Measurements from ENCODE around the gene MTIF2.
A peak's percentile ranks its signal among the peaks of the same experiment; 100 is the strongest.
"Not testable (repeated sequence)": the region's sequence is repeated elsewhere in the genome, so short reads cannot be mapped to it uniquely, and the experiment has no call there.

The MTIF2 gene

GRCh38 chr2:55268907-55269644, at the start of gene MTIF2:
TSS of gene MTIF2 (minus strand) at chr2:55269231. CDS start at chr2:55263858, 5,373 bp downstream.
- DNase-seq (ENCODE audit: low read depth in 2 of 2), result peak; percentile 68 to 74

- no peak for DNase-seq (ENCODE audit: low read depth in 2 of 2)
These were observed 46.0 kb upstream of the MTIF2 start for GRCh38 chr2:55314985-55315384.

DNA sequence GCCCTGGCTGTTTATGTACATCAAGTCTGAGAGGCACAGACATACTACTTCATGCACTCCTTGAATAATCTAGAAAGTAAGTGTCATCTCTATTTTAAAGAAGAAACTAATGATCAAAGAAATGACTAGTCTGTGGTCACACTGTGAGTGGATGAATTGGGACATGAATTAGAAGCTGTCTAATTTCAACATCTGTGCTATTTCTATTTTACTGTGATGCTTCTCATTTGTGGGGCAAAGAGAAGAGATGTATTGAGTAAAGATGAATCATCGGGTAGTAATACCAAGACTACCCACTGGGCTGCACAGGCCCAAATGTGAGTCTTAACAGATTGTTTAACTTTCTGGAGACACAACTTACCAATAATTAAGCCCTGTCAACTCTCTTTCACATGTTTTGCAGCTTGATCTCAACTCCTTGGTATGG, 42.4 kb upstream of the MTIF2 start:
- DNase-seq (ENCODE audit: low read depth in 2 of 2), result no peak

GRCh38 chr2:55309446-55309845, 40.4 kb upstream of the MTIF2 start:
- DNase-seq (ENCODE audit: low read depth in 2 of 2), result no peak

- DNase-seq (ENCODE audit: low read depth in 2 of 2), result no peak
These were observed 33.2 kb upstream of the MTIF2 start for GRCh38 chr2:55302241-55302640.

DNA sequence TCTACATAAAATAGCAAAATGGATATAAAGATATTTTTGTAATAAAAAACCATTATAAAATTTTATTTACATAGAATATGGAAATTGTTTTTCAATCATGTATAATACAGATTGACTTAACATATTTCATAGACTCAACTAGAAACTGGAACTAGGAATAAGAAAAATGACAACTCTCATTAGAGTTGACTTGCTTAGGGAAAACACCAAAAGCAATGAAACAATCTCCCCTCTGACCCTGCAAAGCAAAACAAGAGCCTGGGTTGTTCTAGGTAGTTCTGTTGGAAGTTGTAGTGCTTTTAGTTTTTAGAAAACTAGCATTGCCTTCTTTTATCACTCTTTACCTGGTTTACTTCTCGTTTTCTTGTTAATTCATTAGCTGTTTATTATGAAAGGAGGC, 32.2 kb upstream of the MTIF2 start:
- no peak for DNase-seq (ENCODE audit: low read depth in 2 of 2)

DNA sequence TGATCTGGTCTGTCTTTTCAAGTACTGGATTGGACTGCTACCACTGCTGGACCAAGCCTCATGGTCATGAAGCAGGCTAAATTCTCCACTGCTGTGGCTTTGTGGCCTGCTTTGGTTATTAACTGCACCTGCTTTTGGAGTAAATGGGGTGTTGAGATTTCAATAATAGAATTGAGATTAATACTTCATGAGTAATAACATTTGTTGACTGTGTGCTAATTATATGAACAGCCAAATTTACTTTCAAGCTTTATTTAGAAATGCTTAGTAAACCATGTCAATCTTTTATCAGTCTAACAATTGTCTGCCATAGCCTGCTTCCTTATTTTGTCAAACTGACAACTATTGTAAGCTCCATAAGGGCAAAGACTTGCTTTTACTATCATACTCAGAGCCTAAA, 27.4 kb upstream of the MTIF2 start:
- DNase-seq (ENCODE audit: low read depth in 2 of 2), result no peak

GRCh38 chr2:55283083-55283482, 14.1 kb upstream of the MTIF2 start:
- no peak for DNase-seq (ENCODE audit: low read depth in 2 of 2)

DNA sequence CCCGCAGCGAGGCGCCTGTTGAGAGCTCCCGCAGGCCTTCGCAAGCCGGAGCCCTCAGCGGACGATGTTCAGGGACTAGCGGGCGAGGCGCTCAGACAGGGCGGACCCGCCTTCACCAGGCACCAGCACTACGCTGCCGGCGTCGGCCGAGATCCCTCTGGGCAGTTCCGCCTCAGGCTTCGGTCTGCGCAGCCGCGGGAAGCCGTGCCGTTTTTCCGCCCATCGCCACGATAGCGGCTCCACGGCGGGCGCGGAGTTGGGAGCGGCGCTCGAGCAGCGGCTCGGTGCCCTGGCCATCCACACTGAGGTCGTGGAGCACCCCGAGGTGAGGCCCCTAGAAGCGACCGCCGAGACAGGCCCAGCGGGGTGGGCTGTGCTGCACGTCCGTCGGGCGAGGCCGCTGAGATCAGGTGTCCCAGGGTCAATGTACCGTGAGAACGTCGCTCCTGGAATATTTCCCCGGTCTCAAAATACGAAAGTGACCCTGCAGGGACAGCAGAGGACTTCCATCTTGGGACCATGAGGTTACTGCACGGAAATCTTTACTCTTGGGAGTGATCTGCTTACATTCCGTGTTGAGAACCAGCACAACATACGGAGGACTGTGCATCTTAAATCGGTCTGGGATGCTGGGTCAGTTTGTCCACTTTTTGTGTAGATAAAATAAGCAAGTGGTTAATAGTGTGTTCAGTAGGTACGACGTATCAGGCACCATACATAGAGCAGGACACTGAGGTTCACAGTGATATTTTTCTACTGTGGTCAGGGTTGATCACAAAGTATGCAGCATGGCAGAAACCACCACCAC, 13.3 kb upstream of the MTIF2 start:
- peak; percentile 68 to 73 for DNase-seq (ENCODE audit: low read depth in 2 of 2)

GRCh38 chr2:55280851-55281546, 12.0 kb upstream of the MTIF2 start:
- not testable (repeated sequence) for DNase-seq (ENCODE audit: low read depth in 2 of 2)

- not testable (repeated sequence) for DNase-seq (ENCODE audit: low read depth in 2 of 2)
These were observed 10.9 kb upstream of the MTIF2 start for GRCh38 chr2:55279859-55280424.

DNA sequence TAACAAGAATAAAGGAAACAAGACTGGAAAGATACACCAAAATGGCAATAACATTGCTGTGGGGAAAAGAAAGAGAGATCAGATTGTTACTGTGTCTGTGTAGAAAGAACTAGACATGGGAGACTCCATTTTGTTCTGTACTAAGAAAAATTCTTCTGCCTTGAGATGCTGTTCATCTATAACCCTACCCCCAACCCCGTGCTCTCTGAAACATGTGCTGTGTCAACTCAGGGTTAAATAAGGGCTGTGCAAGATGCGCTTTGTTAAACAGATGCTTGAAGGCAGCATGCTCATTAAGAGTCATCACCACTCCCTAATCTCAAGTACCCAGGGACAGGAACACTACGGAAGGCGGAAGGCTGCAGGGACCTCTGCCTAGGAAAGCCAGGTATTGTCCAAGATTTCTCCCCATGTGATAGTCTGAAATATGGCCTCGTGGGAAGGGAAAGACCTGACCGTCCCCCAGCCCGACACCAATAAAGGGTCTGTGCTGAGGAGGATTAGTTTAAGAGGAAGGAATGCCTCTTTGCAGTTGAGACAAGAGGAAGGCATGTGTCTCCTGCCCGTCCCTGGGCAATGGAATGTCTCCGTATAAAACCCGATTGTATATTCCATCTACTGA, 10.3 kb upstream of the MTIF2 start:
- DNase-seq (ENCODE audit: low read depth in 2 of 2), result not testable (repeated sequence)

GRCh38 chr2:55277310-55277709, 8.3 kb upstream of the MTIF2 start:
- no peak for DNase-seq (ENCODE audit: low read depth in 2 of 2)

DNA sequence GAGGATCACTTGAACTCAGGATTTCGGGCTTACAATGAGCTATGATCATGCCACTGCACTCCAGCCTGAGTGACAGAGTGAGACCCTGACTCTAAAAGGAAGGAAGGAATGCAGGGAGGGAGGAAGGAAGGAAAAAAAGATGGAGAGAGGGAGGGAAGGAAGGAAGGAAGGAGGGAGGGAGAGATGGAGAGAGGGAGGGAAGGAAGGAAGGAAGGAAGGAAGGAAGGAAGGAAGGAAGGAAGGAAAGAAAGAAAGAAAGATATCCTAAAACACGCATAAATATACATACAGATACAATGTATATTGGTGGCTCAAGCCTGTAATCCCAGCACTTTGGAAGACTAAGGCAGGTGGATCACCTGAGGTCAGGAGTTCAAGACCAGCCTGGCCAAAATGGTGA, 5.3 kb upstream of the MTIF2 start:
- DNase-seq (ENCODE audit: low read depth in 2 of 2), result not testable (repeated sequence)

DNA sequence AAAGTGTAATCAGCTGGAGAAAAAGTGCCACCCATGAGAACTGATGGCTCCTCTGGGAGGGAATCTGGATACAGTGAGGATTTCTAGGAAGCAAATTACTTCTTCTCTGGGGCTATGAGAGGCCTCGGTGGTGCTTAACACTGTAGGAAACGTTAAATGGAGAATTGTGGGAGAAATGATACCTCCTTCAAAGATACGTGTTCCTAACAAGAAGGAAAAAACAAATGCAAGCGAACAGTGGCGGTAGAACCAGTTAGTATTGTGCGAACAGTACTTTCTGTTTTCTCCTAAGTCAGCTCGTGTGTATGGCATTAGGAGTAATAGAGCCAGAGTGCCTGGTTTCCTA, 587 bp upstream of the MTIF2 start:
- DNase-seq (ENCODE audit: low read depth in 2 of 2), result no peak

DNA sequence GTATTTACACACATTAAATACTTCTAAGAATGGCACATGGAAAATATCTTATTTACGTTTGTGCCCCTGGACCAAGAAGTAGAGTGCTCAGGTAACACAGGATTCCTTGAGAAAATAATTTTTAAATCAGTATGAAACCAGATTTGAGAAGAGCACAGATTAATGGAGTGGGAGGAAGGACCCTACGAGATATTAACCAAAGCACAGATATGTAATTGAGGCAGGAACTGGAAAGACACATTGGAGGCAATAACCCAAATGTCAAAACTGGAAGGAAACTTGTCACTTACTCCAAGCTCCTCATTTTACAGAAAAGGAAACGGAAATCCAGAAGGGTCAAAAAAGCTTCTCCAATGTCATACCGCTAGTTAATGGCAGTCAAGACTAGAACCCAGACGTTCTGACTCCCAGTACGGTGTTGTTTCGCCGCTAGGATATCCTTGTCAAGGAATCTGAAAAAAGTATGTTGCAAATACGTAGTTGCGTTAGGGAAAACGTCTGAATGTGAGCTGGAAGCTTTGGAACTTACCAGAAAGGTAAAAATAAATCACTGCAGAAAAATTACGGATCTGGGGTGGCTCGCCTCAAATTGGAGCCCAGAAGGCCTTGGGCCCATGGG, 634 bp downstream of the MTIF2 start:
- DNase-seq (ENCODE audit: low read depth in 2 of 2), result no peak

DNA sequence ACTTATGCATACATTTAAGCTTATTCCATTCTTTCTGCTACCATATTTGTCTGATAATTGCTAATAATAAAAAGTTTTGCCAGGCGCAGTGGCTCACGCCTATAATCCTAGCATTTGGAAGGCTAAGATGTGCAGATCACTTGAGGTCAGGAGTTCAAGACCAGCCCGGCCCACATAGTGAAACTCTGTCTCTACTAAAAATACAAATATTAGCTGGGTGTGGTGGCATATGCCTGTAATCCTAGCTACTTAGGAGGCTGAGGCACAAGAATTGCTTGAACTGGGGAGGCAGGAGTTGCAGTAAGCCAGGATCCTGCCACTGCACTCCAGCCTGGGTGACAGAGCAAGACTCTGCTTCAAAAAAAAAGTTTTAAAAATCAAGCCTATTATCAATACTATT, 9.4 kb downstream of the MTIF2 start:
- DNase-seq (ENCODE audit: low read depth in 2 of 2), result not testable (repeated sequence)

DNA sequence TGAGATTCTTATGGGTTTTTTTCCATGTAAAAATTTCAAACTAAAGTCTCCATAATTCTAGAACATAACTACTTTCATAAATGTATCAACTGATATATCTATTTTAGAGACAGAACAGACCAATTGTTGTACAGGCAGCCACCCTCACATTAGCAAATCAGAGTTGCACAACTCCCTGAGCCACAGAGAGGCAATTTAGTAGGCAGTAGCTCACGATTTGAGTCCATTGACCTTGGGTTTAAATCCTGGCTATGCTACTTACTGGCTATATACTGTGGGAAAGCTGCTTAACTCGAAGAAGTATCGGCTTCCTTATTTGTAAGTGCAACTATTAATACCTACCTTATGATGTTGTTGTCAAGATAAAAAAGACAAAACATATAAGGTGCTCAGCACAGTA, 16.2 kb downstream of the MTIF2 start:
- no peak for DNase-seq (ENCODE audit: low read depth in 2 of 2)

DNA sequence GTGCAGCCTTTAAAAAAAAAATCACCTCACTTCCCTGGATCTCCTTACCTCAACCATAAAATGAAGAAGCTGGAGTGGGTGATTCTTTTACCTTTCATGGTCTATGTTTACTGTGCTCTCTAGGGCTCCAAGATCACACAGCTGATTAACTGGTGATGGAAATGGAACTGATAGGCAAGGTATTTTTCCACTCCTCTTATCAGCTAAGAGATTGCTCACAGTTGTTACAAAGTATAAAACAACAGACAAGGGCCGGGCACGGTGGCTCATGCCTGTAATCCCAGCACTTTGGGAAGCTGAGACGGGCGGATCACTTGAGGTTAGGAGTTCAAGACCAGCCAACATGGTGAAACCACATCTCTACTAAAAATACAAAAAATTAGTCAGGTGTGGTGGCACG, 22.0 kb downstream of the MTIF2 start:
- no peak for DNase-seq (ENCODE audit: low read depth in 2 of 2)

GRCh38 chr2:55245411-55245810, 23.6 kb downstream of the MTIF2 start:
- no peak for DNase-seq (ENCODE audit: low read depth in 2 of 2)

- DNase-seq (ENCODE audit: low read depth in 2 of 2), result no peak
These were observed 26.4 kb downstream of the MTIF2 start for GRCh38 chr2:55242617-55243016.

All from stimulated activated CD4-positive, alpha-beta T cell treated with anti-CD3 and anti-CD28 coated beads, Interleukin-1b, Interleukin-23, amount 100 ng/mL, for 1 hour (primary cell).